Measurements from ENCODE around the gene NENF. TPM values are rescaled to one million over a fixed set of nuclear protein-coding genes. Genes with fewer than 3 reads are reported as not detected.

NENF gene
- total and polyA plus RNA-seq, 4 donors: 6.6 to 44.3 (median 16.0) TPM

DNA sequence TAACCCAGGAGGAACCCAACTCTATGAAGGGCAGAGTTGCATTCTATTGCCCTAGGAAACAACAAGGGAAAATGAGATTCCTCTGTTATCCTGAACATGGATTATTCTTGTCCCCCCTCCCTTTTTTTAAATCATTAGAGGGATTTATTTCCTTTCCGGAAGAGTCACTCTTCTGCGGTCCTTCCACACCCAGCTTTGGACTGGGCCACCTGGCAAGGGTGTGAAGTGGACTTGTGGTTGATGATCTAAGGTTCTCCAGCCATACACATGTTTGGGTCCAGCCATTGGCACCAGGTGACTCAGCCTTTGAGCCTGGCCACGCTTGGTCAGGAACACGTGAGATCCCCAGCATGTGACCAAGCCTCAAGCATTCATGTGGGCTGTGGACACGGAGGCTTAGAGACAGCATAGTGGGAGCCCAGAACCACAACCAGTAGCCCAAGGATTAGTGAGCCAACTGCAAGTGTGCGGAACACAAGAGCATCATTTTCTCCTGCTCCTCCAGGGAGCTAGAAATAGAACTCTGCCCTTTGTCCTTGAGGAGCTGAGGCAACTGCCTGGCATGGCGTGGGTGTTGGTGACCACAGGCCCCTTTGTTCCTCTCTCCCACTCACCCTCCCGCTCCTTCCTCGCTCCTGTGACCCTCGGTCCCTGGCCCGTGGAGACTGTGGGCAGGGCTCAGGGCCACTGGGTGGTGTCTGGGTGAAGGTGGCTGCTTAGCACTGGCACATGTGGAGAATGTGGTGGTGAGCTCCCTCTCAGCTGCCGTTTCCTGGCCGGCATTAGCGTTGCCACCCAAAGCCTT, 50.1 kb downstream of the NENF start:
- no peak overlapping the region for H3K9ac ChIP-seq (ENCODE audit: low read depth in 1 of 2, low read length in 2 of 2)
- no peak for DNase-seq (ENCODE audit: low spot score)
- no peaks in the 10 kb centered on the region for H3K9me3 ChIP-seq (ENCODE audit: control insufficient read depth in 4 of 4, low read length in 3 of 4)
- H3K27me3 ChIP-seq (ENCODE audit: control insufficient read depth in 4 of 4, insufficient read depth in 4 of 4, low read length in 3 of 4): no peaks in the 10 kb centered on the region
- no peaks in the 10 kb centered on the region for H3K36me3 ChIP-seq (ENCODE audit: control insufficient read depth in 4 of 4, insufficient read depth in 3 of 4, low read depth in 1 of 4, low read length in 3 of 4)
- H3K4me1 ChIP-seq (ENCODE audit: control insufficient read depth in 4 of 4, insufficient read depth in 4 of 4, low read length in 3 of 4): no peaks in the 10 kb centered on the region
- H3K27ac ChIP-seq (ENCODE audit: low read depth in 1 of 2, low read length in 2 of 2): no peak overlapping the region
- 91% methylated on average over 14 of the region's 14 CpGs for WGBS
- TF ChIP-seq YY1 (IDR thresholded peaks at IDR 0.05): no peak
- TF ChIP-seq ZBTB33 (IDR thresholded peaks at IDR 0.05): no peak
- no peak for TF ChIP-seq FOXA1 (IDR thresholded peaks at IDR 0.05)
- TF ChIP-seq JUND (IDR thresholded peaks at IDR 0.05): no peak
- no peak for TF ChIP-seq FOXA2 (IDR thresholded peaks at IDR 0.05)
- TF ChIP-seq RXRA (IDR thresholded peaks at IDR 0.05): no peak
- TF ChIP-seq NR2F2 (IDR thresholded peaks at IDR 0.05): no peak
- TF ChIP-seq, protein P1, sequence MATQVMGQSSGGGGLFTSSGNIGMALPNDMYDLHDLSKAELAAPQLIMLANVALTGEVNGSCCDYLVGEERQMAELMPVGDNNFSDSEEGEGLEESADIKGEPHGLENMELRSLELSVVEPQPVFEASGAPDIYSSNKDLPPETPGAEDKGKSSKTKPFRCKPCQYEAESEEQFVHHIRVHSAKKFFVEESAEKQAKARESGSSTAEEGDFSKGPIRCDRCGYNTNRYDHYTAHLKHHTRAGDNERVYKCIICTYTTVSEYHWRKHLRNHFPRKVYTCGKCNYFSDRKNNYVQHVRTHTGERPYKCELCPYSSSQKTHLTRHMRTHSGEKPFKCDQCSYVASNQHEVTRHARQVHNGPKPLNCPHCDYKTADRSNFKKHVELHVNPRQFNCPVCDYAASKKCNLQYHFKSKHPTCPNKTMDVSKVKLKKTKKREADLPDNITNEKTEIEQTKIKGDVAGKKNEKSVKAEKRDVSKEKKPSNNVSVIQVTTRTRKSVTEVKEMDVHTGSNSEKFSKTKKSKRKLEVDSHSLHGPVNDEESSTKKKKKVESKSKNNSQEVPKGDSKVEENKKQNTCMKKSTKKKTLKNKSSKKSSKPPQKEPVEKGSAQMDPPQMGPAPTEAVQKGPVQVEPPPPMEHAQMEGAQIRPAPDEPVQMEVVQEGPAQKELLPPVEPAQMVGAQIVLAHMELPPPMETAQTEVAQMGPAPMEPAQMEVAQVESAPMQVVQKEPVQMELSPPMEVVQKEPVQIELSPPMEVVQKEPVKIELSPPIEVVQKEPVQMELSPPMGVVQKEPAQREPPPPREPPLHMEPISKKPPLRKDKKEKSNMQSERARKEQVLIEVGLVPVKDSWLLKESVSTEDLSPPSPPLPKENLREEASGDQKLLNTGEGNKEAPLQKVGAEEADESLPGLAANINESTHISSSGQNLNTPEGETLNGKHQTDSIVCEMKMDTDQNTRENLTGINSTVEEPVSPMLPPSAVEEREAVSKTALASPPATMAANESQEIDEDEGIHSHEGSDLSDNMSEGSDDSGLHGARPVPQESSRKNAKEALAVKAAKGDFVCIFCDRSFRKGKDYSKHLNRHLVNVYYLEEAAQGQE (IDR thresholded peaks at IDR 0.05): no peak
- TF ChIP-seq, protein P2, sequence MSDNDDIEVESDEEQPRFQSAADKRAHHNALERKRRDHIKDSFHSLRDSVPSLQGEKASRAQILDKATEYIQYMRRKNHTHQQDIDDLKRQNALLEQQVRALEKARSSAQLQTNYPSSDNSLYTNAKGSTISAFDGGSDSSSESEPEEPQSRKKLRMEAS (IDR thresholded peaks at IDR 0.05): no peak
- no peak for TF ChIP-seq HNF4G (IDR thresholded peaks at IDR 0.05)
- TF ChIP-seq EGR1 (IDR thresholded peaks at IDR 0.05; ENCODE audit: low read depth in 2 of 2): no peak
- TF ChIP-seq HNF4A (conservative IDR thresholded peaks at IDR 0.05): no peak
- TF ChIP-seq, protein P3, sequence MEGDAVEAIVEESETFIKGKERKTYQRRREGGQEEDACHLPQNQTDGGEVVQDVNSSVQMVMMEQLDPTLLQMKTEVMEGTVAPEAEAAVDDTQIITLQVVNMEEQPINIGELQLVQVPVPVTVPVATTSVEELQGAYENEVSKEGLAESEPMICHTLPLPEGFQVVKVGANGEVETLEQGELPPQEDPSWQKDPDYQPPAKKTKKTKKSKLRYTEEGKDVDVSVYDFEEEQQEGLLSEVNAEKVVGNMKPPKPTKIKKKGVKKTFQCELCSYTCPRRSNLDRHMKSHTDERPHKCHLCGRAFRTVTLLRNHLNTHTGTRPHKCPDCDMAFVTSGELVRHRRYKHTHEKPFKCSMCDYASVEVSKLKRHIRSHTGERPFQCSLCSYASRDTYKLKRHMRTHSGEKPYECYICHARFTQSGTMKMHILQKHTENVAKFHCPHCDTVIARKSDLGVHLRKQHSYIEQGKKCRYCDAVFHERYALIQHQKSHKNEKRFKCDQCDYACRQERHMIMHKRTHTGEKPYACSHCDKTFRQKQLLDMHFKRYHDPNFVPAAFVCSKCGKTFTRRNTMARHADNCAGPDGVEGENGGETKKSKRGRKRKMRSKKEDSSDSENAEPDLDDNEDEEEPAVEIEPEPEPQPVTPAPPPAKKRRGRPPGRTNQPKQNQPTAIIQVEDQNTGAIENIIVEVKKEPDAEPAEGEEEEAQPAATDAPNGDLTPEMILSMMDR (IDR thresholded peaks at IDR 0.05; ENCODE audit: low read depth, low read length, missing input control): no peak
- TF ChIP-seq GABPA (IDR thresholded peaks at IDR 0.05 in 1 of 2, conservative IDR thresholded peaks at IDR 0.05 in 1 of 2): no peak
- no peak for TF ChIP-seq TAF1 (conservative IDR thresholded peaks at IDR 0.05)
- no peak for TF ChIP-seq RAD21 (IDR thresholded peaks at IDR 0.05)
- no peak for TF ChIP-seq SP1 (IDR thresholded peaks at IDR 0.05)
- no peak overlapping the region for H3K4me3 ChIP-seq (ENCODE audit: low read depth in 1 of 3, low read length in 3 of 3)
